ENCODE measurements around the gene WDR90. TPM values are rescaled to one million over a fixed set of nuclear protein-coding genes. Genes with fewer than 3 reads are reported as not detected.
A peak's percentile ranks its signal among the peaks of the same experiment; 100 is the strongest.

Gene WDR90
- total RNA-seq, 1 donor from 2014 or later: 33.7 TPM

DNA sequence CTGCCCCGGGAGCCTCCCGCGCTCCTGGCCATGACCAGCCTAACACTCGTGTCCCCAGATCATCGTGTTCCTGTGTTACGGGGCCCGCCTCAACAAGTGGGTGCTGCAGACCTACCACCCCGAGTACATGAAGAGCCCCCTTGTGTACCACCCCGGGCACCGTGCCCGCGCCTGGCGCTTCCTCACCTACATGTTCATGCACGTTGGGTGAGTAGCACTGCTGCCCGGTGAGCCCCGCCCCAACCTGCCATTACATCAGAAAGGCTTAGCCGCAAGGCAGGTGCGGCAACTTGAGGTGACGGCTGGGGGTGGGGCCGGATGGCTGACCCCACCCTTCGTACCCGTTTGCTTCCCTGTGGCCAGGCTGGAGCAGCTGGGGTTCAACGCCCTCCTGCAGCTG is 27.7 kb downstream of the WDR90 start:
- intact Hi-C loops (cut with micrococcal nuclease): no loop called here
- H3K9me3 Mint-ChIP-seq: no peaks in the 10 kb centered on the region

GRCh38 chr16:677316-678190 is 28.4 kb downstream of the WDR90 start:
- ChIA-PET POLR2A (no interaction called here), CTCF (interaction anchor here (1.2 kb wide), 1 partner anchor 10 kb away, joined by 3 read pairs; the partner anchor contains the start of gene RHOT2)
- no peaks in the 10 kb centered on the region for H3K9me3 Mint-ChIP-seq
- TF ChIP-seq CTCF (IDR thresholded peaks at IDR 0.05): no peak
- DNase-seq: no peak
- peaks cover 32% of the 10 kb centered on the region for H3K4me1 Mint-ChIP-seq
- no peak for ATAC-seq (ENCODE audit: low read depth)
- intact Hi-C loops (cut with micrococcal nuclease): loop anchor here (2.0 kb wide), 1 partner anchor 17 kb away; no protein-coding TSS in a partner anchor
- peaks cover 9% of the 10 kb centered on the region for H3K27me3 Mint-ChIP-seq
- H3K27ac Mint-ChIP-seq: no peak overlapping the region
- peaks cover 27% of the 10 kb centered on the region for H3K36me3 Mint-ChIP-seq (ENCODE audit: low read depth)
- H3K4me3 Mint-ChIP-seq: no peak overlapping the region

More for the DNA sequence above, 27.7 kb downstream of the WDR90 start:
- peaks cover 26% of the 10 kb centered on the region for H3K4me1 Mint-ChIP-seq
- ChIA-PET CTCF (no interaction called here), POLR2A (interaction anchor here (1.1 to 2.4 kb wide), 2 partner anchors 9 to 13 kb away, joined by 4 to 12 read pairs; partner anchors contain the start of genes RHOT2 and WDR24)
- no peak overlapping the region for H3K4me3 Mint-ChIP-seq
- no peak overlapping the region for H3K27ac Mint-ChIP-seq
- peaks cover 9% of the 10 kb centered on the region for H3K27me3 Mint-ChIP-seq
- no peak for TF ChIP-seq CTCF (IDR thresholded peaks at IDR 0.05)
- no peak for DNase-seq
- ATAC-seq (ENCODE audit: low read depth): no peak
- H3K36me3 Mint-ChIP-seq (ENCODE audit: low read depth): peaks cover 25% of the 10 kb centered on the region

DNA sequence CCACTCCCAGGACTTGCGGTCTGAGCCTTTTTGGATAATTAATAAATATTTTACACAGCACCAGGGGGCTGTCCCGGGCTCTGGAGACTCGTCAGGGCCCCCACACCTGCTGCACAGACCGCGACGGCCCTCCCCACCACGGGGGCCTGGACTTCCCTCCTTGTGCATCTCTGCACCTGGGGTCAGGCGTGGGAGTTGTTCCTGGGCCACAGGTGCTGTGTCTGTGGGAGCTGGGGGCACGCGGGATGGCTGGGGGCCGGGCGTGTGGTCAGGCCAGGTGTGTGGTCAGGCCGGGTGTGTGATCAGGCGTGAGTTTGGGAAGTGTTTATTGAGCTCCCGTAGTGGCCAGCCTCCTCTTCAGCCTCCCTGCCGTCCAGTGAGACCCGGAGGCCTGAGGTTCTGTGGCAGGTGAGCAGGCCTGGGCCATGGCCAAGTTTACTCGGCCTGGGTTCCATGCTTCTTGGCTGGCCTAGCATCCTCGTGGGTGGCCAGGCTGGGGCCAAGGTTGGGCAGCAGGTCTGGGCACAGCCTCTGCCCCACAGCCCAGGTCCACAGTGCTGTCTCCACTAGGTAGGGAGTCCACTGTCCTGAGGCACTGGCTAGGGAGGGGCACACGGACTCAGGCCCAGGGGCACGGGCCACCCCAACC is 29.2 kb downstream of the WDR90 start:
- CTCF ChIA-PET: interaction anchor here (1.2 kb wide), 1 partner anchor 11 kb away, joined by 3 read pairs; the partner anchor contains the start of gene RHOT2
- no peak for ATAC-seq (ENCODE audit: low read depth)
- Mint-ChIP-seq H3K9me3 (no peaks in the 10 kb centered on the region), H3K4me1 (peaks cover 39% of the 10 kb centered on the region), H3K36me3 (ENCODE audit: low read depth) (peaks cover 25% of the 10 kb centered on the region), H3K4me3 (no peak overlapping the region), H3K27me3 (peaks cover 9% of the 10 kb centered on the region), H3K27ac (no peak overlapping the region)
- intact Hi-C loops (cut with micrococcal nuclease): loop anchor here (2.0 kb wide), 1 partner anchor 18 kb away; no protein-coding TSS in a partner anchor
- no peak for TF ChIP-seq CTCF (IDR thresholded peaks at IDR 0.05)
- POLR2A ChIA-PET: interaction anchor here (3.9 to 4.5 kb wide), 2 partner anchors 9 to 12 kb away, joined by 31 to 41 read pairs; partner anchors contain the start of genes RHOT2 and WDR24
- DNase-seq: no peak

DNA sequence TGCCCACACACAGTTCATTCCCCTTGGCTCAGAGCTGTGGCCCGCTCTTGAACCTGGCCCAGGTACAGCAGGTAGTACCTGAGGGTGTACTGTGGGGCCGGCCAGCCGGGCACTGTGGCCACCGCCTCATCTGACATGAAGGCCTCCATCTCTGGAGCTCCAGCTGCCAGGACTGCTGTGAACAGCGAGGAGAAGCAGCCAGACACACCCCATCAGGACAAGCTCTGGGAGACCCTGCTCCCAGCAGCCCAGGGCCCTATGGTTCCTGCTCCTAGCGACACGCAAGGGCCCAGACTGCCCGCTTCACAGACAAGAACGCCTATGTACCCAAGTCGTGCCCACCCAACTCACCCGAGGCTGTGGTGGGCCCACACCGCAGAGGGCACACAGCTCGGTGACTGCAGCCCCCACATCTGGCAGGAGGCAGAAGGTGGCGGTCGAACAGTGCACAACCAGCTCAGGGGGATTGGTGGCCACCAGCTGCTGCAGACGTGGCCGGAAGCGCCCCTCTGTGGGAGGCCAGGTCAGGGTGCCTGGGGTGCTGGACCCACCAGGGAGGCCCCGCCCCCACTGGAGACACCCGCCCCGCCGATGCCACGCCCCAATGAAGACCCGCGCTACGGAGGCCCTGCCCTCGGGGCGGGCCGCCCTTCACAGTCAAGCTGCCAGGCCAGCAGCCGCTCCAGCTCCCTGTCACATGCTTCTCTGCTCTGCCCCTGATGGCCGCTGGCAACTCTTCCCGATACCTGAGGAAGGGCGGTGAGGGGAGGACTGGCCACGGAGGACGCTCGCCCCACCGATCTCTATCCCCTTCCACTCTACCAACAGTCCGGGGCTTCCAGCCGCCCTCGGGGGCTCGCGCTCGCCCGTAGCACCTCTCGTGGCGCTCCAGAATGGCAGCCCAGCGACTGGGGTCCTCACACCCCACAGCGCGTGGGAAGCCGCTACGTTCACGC is 30.0 kb downstream of the WDR90 start:
- DNase-seq: no peak
- Mint-ChIP-seq H3K36me3 (ENCODE audit: low read depth) (peaks cover 24% of the 10 kb centered on the region), H3K9me3 (no peaks in the 10 kb centered on the region), H3K4me1 (peaks cover 41% of the 10 kb centered on the region), H3K27ac (no peak overlapping the region), H3K27me3 (peaks cover 9% of the 10 kb centered on the region), H3K4me3 (peak overlapping the region; percentile 84)
- ATAC-seq (ENCODE audit: low read depth): peak; percentile 5
- intact Hi-C loops (cut with micrococcal nuclease): loop anchor here (2.0 kb wide), 1 partner anchor 18 kb away; no protein-coding TSS in a partner anchor
- ChIA-PET POLR2A (interaction anchor here (1.0 to 4.5 kb wide), 3 partner anchors 10 to 277 kb away, joined by 3 to 41 read pairs (median 31); partner anchors contain the start of genes DECR2, RHOT2 and WDR24), CTCF (interaction anchor here (1.2 kb wide), 1 partner anchor 11 kb away, joined by 3 read pairs; the partner anchor contains the start of gene RHOT2)
- TF ChIP-seq CTCF (IDR thresholded peaks at IDR 0.05): no peak
